ENCODE data around the gene BTBD9. TPM values are rescaled to one million over a fixed set of nuclear protein-coding genes. Genes with fewer than 3 reads are reported as not detected.

BTBD9 gene
- 2.3 to 3.6 TPM (median 2.6 TPM) in 5 replicates for total RNA-seq (2022; extraction: Qiagen RNA extraction; ENCODE audit: low read depth)

DNA sequence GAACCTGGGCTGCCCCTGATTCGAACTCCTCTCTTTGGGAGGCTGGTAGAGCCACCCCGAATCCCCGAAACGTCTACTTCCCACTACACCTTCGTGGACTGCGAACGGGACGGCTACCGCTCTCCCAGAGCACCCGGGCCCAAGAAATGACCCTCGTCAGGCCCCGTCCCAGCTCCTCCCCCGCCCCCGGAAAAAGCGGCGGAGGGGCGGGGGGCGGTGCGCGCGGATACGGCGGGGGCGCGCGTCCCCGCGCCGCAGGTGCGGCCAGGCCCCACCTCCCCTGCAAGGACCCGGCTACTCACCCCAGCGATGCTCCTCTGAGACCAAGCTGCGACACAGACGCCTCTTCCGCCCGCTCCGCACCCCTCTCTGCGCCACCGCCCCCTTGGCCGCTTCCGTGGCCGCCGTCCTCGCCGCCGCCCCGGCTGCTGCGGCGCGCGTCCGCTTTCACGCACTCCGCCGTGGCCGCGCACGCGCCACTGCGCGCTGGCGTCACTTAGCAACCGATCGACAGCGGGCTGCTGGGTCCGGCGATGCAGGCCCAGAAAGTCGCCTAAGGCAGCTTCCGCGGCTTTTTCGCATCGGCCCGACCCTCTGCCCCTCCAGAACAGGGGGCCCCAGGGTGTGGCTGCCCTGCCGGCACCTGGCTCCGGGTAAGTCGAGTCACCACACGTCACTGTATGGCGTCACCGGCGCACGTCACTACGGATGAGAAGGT, at the start of gene BTBD9:
TSS of gene BTBD9 (minus strand) at position 432 of the 718 bp plus-strand sequence.

Other genes with a start within 250 kb of the BTBD9 start
- gene GLO1, start 63.2 kb upstream of the BTBD9 start, total RNA-seq (2022; extraction: Qiagen RNA extraction; ENCODE audit: low read depth) = 86.6 to 112 TPM (median 100 TPM) in 5 replicates
- not detected in 5 replicates for gene DNAH8, start 75.4 kb upstream of the BTBD9 start, total RNA-seq (2022; extraction: Qiagen RNA extraction; ENCODE audit: low read depth)

Measured in A549 treated with DMSO at 1 μM for 4 hours (cell line).